ENCODE results near the gene EIF3F. TPM values are rescaled to one million over a fixed set of nuclear protein-coding genes. Genes with fewer than 3 reads are reported as not detected.

Gene EIF3F
- total RNA-seq, 3 donors from 2014 or later (not counting 1 experiment from before 2014, with no cell fraction given): 232 to 250 (median 247) TPM

DNA sequence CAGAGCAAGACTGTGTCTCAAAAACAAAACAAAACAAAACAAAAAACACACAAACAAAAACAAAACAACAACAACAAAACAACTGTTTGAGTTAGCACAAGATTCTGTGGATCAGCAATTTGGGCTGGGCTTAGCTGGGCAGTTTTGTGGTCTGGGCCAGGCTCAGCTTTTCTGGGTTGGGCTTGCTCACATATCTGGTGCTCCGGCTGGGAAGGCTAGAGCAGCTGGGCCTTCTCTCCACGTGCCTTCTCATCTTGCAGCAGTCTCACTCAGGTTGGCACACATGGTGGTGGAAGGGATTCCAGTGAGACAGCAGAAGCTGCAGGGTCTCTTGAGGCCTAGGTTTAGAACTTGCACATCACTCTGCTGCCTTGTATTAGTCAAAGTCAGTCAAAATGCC is 35.7 kb downstream of the EIF3F start:
- TF ChIP-seq, protein P1, sequence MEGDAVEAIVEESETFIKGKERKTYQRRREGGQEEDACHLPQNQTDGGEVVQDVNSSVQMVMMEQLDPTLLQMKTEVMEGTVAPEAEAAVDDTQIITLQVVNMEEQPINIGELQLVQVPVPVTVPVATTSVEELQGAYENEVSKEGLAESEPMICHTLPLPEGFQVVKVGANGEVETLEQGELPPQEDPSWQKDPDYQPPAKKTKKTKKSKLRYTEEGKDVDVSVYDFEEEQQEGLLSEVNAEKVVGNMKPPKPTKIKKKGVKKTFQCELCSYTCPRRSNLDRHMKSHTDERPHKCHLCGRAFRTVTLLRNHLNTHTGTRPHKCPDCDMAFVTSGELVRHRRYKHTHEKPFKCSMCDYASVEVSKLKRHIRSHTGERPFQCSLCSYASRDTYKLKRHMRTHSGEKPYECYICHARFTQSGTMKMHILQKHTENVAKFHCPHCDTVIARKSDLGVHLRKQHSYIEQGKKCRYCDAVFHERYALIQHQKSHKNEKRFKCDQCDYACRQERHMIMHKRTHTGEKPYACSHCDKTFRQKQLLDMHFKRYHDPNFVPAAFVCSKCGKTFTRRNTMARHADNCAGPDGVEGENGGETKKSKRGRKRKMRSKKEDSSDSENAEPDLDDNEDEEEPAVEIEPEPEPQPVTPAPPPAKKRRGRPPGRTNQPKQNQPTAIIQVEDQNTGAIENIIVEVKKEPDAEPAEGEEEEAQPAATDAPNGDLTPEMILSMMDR (IDR thresholded peaks at IDR 0.05): no peak

DNA sequence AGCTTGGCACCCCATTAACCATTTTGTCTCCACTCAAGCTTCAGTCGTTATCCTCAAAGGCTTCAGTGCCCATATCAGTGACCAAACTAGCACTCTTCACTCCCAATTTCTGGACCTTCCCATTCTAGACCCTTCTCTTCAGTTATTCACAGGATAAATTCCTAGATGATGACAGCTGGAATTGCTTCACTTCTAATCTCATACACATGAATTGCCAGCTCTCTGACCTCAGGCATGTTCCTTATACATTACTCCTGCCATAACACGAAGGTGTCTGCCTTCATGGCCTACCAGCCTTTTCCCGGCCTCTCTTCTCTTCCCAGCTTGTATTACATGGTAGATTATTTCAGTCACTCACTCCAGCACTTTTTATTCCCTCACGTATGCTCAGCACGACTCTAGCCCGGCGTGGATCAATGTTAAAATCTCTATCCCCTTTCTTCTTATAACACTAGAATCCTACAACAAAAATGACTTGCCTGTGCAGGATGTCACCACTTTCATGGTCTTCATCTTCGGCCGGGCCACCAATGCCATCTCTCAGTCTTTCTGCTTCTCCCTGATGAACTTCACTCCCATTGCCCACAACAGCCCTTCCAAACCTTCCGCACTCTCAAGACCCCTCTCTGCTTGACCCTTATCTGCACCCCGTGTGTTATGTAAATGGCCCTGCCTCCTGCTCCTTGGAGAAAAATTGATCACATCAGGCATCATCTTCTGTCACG is 36.9 kb downstream of the EIF3F start:
- Mint-ChIP-seq H3K36me3 (no peaks in the 10 kb centered on the region), H3K4me3 (no peak overlapping the region), H3K27me3 (ENCODE audit: low read depth in 2 of 2) (peaks cover 15 to 25% of the 10 kb centered on the region in 2 donors), H3K9me3 (no peaks in the 10 kb centered on the region), H3K4me1 (peaks cover 8 to 9% of the 10 kb centered on the region in 2 donors), H3K27ac (no peak overlapping the region)
- 89% methylated on average over 11 of the region's 12 CpGs for WGBS (ENCODE audit: insufficient coverage)
- H3K9me3 ChIP-seq (ENCODE audit: control insufficient read depth, insufficient read depth, low read length): no peaks in the 10 kb centered on the region
- TF ChIP-seq, protein P1 (IDR thresholded peaks at IDR 0.05): no peak
- DNase-seq (no peak), ATAC-seq (no peak)
- intact Hi-C loops (cut with micrococcal nuclease): no loop called here
- peaks cover 7% of the 10 kb centered on the region for H3K4me1 ChIP-seq (ENCODE audit: control insufficient read depth, insufficient read depth, low read length)
- H3K27me3 ChIP-seq (ENCODE audit: control insufficient read depth, insufficient read depth, low read length): peaks cover 7% of the 10 kb centered on the region
- H3K4me3 ChIP-seq (ENCODE audit: low read length): no peak overlapping the region
- no peaks in the 10 kb centered on the region for H3K36me3 ChIP-seq (ENCODE audit: control insufficient read depth, insufficient read depth, low read length)
- no peak overlapping the region for H3K27ac ChIP-seq (ENCODE audit: low read length)

More for the DNA sequence above, 35.7 kb downstream of the EIF3F start:
- Histone ChIP-seq H3K27me3 (ENCODE audit: control insufficient read depth, insufficient read depth, low read length) (peaks cover 13% of the 10 kb centered on the region), H3K36me3 (ENCODE audit: control insufficient read depth, insufficient read depth, low read length) (no peaks in the 10 kb centered on the region), H3K9me3 (ENCODE audit: control insufficient read depth, insufficient read depth, low read length) (no peaks in the 10 kb centered on the region), H3K27ac (ENCODE audit: low read length) (no peak overlapping the region), H3K4me3 (ENCODE audit: low read length) (no peak overlapping the region), H3K4me1 (ENCODE audit: control insufficient read depth, insufficient read depth, low read length) (peaks cover 13% of the 10 kb centered on the region)
- H3K36me3 Mint-ChIP-seq: no peaks in the 10 kb centered on the region
- DNase-seq (no peak), ATAC-seq (no peak)
- H3K27me3 Mint-ChIP-seq (ENCODE audit: low read depth in 2 of 2): peaks cover 22 to 26% of the 10 kb centered on the region in 2 donors
- intact Hi-C loops (cut with micrococcal nuclease): no loop called here
- WGBS (ENCODE audit: insufficient coverage): 75% methylated on average over 2 of the region's 2 CpGs
- peaks cover 8 to 15% of the 10 kb centered on the region in 2 donors for H3K4me1 Mint-ChIP-seq
- H3K4me3 Mint-ChIP-seq: no peak overlapping the region
- H3K27ac Mint-ChIP-seq: no peak overlapping the region
- H3K9me3 Mint-ChIP-seq: no peaks in the 10 kb centered on the region

DNA sequence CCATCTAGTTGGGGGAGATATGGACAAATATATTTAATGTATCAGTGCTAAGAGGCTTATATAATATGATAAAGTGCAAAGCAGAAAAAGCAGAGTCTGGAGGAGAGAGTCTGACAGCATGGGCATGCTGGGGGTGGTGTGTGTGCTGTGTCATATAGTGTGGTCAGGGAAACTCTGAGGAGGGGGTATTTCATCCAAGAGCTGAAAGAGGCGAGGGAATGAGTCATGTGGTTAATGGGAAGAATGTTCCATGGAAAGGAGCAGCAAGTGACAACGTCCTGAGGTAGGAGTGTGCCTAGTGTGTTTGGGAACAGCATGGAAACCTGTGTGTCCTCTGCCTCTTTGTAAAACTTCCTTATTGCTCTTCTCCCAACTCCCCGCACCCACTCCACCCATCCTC is 38.0 kb downstream of the EIF3F start:
- Histone ChIP-seq H3K4me3 (ENCODE audit: low read length) (no peak overlapping the region), H3K9me3 (ENCODE audit: control insufficient read depth, insufficient read depth, low read length) (no peaks in the 10 kb centered on the region), H3K27me3 (ENCODE audit: control insufficient read depth, insufficient read depth, low read length) (peaks cover 4% of the 10 kb centered on the region), H3K36me3 (ENCODE audit: control insufficient read depth, insufficient read depth, low read length) (no peaks in the 10 kb centered on the region), H3K4me1 (ENCODE audit: control insufficient read depth, insufficient read depth, low read length) (peaks cover 2% of the 10 kb centered on the region), H3K27ac (ENCODE audit: low read length) (no peak overlapping the region)
- DNase-seq (no peak), ATAC-seq (no peak)
- Mint-ChIP-seq H3K36me3 (no peaks in the 10 kb centered on the region), H3K27me3 (ENCODE audit: low read depth in 2 of 2) (peaks cover 20 to 30% of the 10 kb centered on the region in 2 donors), H3K9me3 (no peaks in the 10 kb centered on the region), H3K4me1 (peaks cover 6% of the 10 kb centered on the region in 2 donors), H3K4me3 (no peak overlapping the region), H3K27ac (no peak overlapping the region)
- TF ChIP-seq, protein P1 (IDR thresholded peaks at IDR 0.05): no peak
- WGBS (ENCODE audit: insufficient coverage): 77% methylated on average over 2 of the region's 3 CpGs
- intact Hi-C loops (cut with micrococcal nuclease): no loop called here

DNA sequence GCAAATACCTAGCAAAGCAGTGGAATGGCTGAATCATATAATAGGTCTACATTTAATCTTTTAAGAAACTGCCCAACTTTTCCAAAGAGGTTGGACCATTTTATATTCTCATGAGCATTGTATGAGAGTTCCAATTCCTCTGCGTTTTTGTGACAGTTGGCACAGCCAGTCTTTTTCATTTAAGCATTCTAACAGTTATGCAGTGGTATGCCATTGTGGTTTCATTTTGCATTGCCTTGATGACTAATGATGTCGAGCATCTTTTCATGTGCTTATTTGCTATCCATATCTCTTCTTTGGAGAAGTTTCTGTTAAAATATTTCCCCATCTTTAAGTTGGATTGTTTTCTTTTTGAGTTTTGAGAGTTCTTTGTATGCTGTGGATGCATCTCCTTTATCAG is 38.7 kb downstream of the EIF3F start:
- 35% methylated on average over 1 of the region's 2 CpGs for WGBS (ENCODE audit: insufficient coverage)
- TF ChIP-seq, protein P1 (IDR thresholded peaks at IDR 0.05): no peak

More for the DNA sequence above, 38.7 kb downstream of the EIF3F start:
- no peaks in the 10 kb centered on the region for H3K27me3 ChIP-seq (ENCODE audit: control insufficient read depth, insufficient read depth, low read length)
- no peak overlapping the region for H3K4me3 ChIP-seq (ENCODE audit: low read length)
- H3K4me3 Mint-ChIP-seq: no peak overlapping the region
- no peaks in the 10 kb centered on the region for H3K9me3 ChIP-seq (ENCODE audit: control insufficient read depth, insufficient read depth, low read length)
- no peaks in the 10 kb centered on the region for H3K4me1 ChIP-seq (ENCODE audit: control insufficient read depth, insufficient read depth, low read length)
- H3K27ac Mint-ChIP-seq: no peak overlapping the region
- no peaks in the 10 kb centered on the region for H3K4me1 Mint-ChIP-seq
- intact Hi-C loops (cut with micrococcal nuclease): no loop called here
- no peak overlapping the region for H3K27ac ChIP-seq (ENCODE audit: low read length)
- DNase-seq (no peak), ATAC-seq (no peak)
- H3K27me3 Mint-ChIP-seq (ENCODE audit: low read depth in 2 of 2): peaks cover 15 to 30% of the 10 kb centered on the region in 2 donors
- H3K36me3 ChIP-seq (ENCODE audit: control insufficient read depth, insufficient read depth, low read length): no peaks in the 10 kb centered on the region
- no peaks in the 10 kb centered on the region for H3K36me3 Mint-ChIP-seq
- no peaks in the 10 kb centered on the region for H3K9me3 Mint-ChIP-seq

Data from natural killer cell (primary cell).